Stimulated activated CD8-positive, alpha-beta memory T cell treated with anti-CD3 and anti-CD28 coated beads, Interleukin-12 subunit alpha, Interleukin-12 subunit beta, amount 100 ng/mL, for 4 hours (primary cell): Measurements from ENCODE around the gene PLPPR3.

Source experiments
- DNase-seq: peaks from one replicate; pipeline ENCODE4 v3.0.0-alpha.2; 2020; ENCODE audit warnings: low read depth

PLPPR3 gene

GRCh38 chr19:795691-796581 is 25.8 kb downstream of the PLPPR3 start:
- DNase-seq, result no peak

- DNase-seq, result no peak
These were observed 26.6 kb downstream of the PLPPR3 start for GRCh38 chr19:795073-795611.

- no peak for DNase-seq
These were observed 27.9 kb downstream of the PLPPR3 start for GRCh38 chr19:793806-794205.

- no peak for DNase-seq
These were observed 29.4 kb downstream of the PLPPR3 start for GRCh38 chr19:792306-792885.

- no peak for DNase-seq
These were observed 30.0 kb downstream of the PLPPR3 start for GRCh38 chr19:791567-792305.

- DNase-seq, result no peak
These were observed 30.7 kb downstream of the PLPPR3 start for GRCh38 chr19:791007-791566.

- DNase-seq, result no peak
These were observed 32.1 kb downstream of the PLPPR3 start for GRCh38 chr19:789701-790060.

GRCh38 chr19:788983-789700 is 32.6 kb downstream of the PLPPR3 start:
- no peak for DNase-seq

GRCh38 chr19:788686-788982 is 33.1 kb downstream of the PLPPR3 start:
- DNase-seq, result no peak

GRCh38 chr19:787536-787935 is 34.2 kb downstream of the PLPPR3 start:
- DNase-seq, result no peak

GRCh38 chr19:784541-784940 is 37.2 kb downstream of the PLPPR3 start:
- DNase-seq, result no peak

- DNase-seq, result no peak
These were observed 38.7 kb downstream of the PLPPR3 start for GRCh38 chr19:782878-783668.

GRCh38 chr19:782185-782877 is 39.4 kb downstream of the PLPPR3 start:
- no peak for DNase-seq

GRCh38 chr19:781800-782184 is 40.0 kb downstream of the PLPPR3 start:
- DNase-seq, result no peak

GRCh38 chr19:780935-781334 is 40.8 kb downstream of the PLPPR3 start:
- no peak for DNase-seq

- DNase-seq, result no peak
These were observed 42.7 kb downstream of the PLPPR3 start for GRCh38 chr19:778910-779653.

GRCh38 chr19:776549-776948 is 45.2 kb downstream of the PLPPR3 start:
- DNase-seq, result no peak

GRCh38 chr19:772730-773436 is 48.9 kb downstream of the PLPPR3 start:
- no peak for DNase-seq

- no peak for DNase-seq
These were observed 49.7 kb downstream of the PLPPR3 start for GRCh38 chr19:772063-772462.
